ENCODE results near the gene WEE1. TPM values are rescaled to one million over a fixed set of nuclear protein-coding genes. Genes with fewer than 3 reads are reported as not detected.
A peak's percentile ranks its signal among the peaks of the same experiment; 100 is the strongest.

The WEE1 gene
- total and polyA plus RNA-seq, 2 experiments from 2014 or later, result 79.2 to 101 TPM

DNA sequence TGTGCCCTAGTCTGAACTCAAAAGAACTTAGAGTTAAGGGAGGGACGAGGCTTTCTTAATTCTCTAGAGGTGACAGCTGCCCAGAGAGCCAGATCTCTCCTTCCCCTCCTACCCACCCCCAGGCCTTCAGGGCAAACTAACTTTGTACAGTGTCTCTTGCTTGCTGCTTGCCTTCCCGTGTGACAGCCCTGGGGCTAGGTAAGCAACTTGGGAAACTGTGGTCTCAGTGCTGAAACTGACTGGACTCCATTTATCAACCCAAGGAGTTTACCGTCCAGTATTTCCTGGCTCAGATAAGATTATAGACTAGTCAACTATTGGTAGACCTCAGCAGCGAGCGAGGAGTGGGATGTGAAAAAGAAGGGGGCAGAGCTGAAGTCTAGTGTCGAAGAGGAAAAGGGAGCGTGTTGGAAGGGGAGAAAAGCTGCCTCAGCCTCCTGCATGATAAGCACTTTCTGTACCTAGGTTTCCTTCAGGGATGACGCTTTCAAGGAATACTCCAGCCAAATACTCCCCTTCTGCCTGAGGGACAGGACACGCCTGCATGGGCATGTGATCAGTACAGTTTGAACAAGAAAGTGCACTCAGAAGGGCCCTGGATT lies 43.3 kb upstream of the WEE1 start:
- H3K4me3 ChIP-seq, result no peak overlapping the region
- no peaks in the 10 kb centered on the region for H3K9me2 ChIP-seq (replicated peaks; ENCODE audit: insufficient read depth)
- H3K4me1 ChIP-seq (ENCODE audit: insufficient read depth), result peaks cover 44% of the 10 kb centered on the region
- no peaks in the 10 kb centered on the region for H3K9me3 ChIP-seq (ENCODE audit: low read depth)
- no peak for DNase-seq (ENCODE audit: low spot score)
- H3K4me2 ChIP-seq, result peak overlapping the region; percentile 30
- H3K27ac ChIP-seq, result peak overlapping the region; percentile 86
- TF ChIP-seq EZH2 (IDR thresholded peaks at IDR 0.05; ENCODE audit: borderline replicate concordance), result no peak
- TF ChIP-seq EZH2phosphoT487 (IDR thresholded peaks at IDR 0.05; ENCODE audit: low read depth, severe bottlenecking, unreplicated experiment), result no peak
- TF ChIP-seq, protein P1, sequence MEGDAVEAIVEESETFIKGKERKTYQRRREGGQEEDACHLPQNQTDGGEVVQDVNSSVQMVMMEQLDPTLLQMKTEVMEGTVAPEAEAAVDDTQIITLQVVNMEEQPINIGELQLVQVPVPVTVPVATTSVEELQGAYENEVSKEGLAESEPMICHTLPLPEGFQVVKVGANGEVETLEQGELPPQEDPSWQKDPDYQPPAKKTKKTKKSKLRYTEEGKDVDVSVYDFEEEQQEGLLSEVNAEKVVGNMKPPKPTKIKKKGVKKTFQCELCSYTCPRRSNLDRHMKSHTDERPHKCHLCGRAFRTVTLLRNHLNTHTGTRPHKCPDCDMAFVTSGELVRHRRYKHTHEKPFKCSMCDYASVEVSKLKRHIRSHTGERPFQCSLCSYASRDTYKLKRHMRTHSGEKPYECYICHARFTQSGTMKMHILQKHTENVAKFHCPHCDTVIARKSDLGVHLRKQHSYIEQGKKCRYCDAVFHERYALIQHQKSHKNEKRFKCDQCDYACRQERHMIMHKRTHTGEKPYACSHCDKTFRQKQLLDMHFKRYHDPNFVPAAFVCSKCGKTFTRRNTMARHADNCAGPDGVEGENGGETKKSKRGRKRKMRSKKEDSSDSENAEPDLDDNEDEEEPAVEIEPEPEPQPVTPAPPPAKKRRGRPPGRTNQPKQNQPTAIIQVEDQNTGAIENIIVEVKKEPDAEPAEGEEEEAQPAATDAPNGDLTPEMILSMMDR (IDR thresholded peaks at IDR 0.05; ENCODE audit: poor library complexity), result no peak
- no peaks in the 10 kb centered on the region for H3K79me2 ChIP-seq
- H3K36me3 ChIP-seq (replicated peaks; ENCODE audit: insufficient read depth, low read depth), result no peaks in the 10 kb centered on the region
- H3K27me3 ChIP-seq, result no peaks in the 10 kb centered on the region
- WGBS (ENCODE audit: low lambda C conversion rate, missing lambda C conversion rate), result 33% methylated on average over 9 of the region's 9 CpGs
- H2AFZ ChIP-seq, result peak overlapping the region; percentile 33
- no peaks in the 10 kb centered on the region for H4K20me1 ChIP-seq (ENCODE audit: insufficient read depth, poor library complexity, severe bottlenecking)

DNA sequence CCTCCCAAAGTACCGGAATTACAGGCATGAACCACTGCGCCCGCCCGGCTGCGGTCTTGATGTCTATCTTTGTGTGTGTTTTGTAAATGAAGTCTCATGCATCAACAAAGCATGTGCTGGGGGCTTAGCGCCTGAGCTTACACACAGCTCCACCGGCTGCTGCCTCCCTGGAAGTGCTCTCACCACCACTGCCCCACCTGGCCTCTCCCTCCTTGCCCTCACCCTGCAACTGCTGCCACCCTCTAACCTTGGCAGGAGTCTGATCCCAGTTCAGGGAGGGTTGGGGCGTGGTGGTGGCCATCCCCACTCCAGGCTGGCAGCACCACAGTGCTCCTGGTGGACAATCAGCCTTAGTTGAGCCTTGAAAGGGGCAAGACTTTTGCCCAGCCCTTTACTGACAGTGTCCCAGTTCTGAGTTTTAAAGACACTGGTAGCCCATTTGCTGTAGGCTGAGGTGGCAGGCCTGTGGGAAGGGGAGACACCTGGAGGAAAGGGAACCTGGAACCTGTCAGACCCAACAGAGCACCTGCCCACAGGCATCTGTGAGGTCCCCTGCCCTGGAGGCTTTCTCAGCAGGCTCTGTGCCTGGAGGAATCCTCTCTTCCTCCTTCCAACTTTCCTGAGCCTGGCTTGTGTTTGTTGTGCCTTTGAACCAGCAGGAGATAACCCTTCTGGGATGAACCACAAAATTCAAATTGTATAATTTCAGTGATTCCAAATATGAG lies 42.4 kb upstream of the WEE1 start:
- Histone ChIP-seq H3K27ac (peak overlapping the region; percentile 86), H3K9me3 (ENCODE audit: low read depth) (no peaks in the 10 kb centered on the region), H3K9me2 (replicated peaks; ENCODE audit: insufficient read depth) (no peaks in the 10 kb centered on the region), H2AFZ (no peak overlapping the region), H3K4me3 (no peak overlapping the region), H3K36me3 (replicated peaks; ENCODE audit: insufficient read depth, low read depth) (no peaks in the 10 kb centered on the region), H3K4me2 (no peak overlapping the region), H3K27me3 (no peaks in the 10 kb centered on the region), H4K20me1 (ENCODE audit: insufficient read depth, poor library complexity, severe bottlenecking) (no peaks in the 10 kb centered on the region), H3K4me1 (ENCODE audit: insufficient read depth) (peaks cover 44% of the 10 kb centered on the region), H3K79me2 (no peaks in the 10 kb centered on the region)
- WGBS (ENCODE audit: low lambda C conversion rate, missing lambda C conversion rate), result 88% methylated on average over 8 of the region's 8 CpGs
- DNase-seq (ENCODE audit: low spot score), result no peak
- TF ChIP-seq, protein P1 (IDR thresholded peaks at IDR 0.05; ENCODE audit: poor library complexity), result no peak
- TF ChIP-seq EZH2 (IDR thresholded peaks at IDR 0.05; ENCODE audit: borderline replicate concordance) (no peak), EZH2phosphoT487 (IDR thresholded peaks at IDR 0.05; ENCODE audit: low read depth, severe bottlenecking, unreplicated experiment) (no peak)

GRCh38 chr11:9533058-9533457 lies 40.4 kb upstream of the WEE1 start:
- peak overlapping the region; percentile 27 for H3K4me2 ChIP-seq
- 68% methylated on average over 9 of the region's 9 CpGs for WGBS (ENCODE audit: low lambda C conversion rate, missing lambda C conversion rate)
- DNase-seq (ENCODE audit: low spot score), result no peak

More at GRCh38 chr11:9533058-9533457, 40.4 kb upstream of the WEE1 start:
- Histone ChIP-seq H2AFZ (peak overlapping the region; percentile 29), H3K27ac (peak overlapping the region; percentile 8), H3K4me3 (no peak overlapping the region), H3K36me3 (replicated peaks; ENCODE audit: insufficient read depth, low read depth) (no peaks in the 10 kb centered on the region), H3K4me1 (ENCODE audit: insufficient read depth) (peaks cover 36% of the 10 kb centered on the region), H3K9me2 (replicated peaks; ENCODE audit: insufficient read depth) (no peaks in the 10 kb centered on the region), H3K27me3 (no peaks in the 10 kb centered on the region), H3K9me3 (ENCODE audit: low read depth) (no peaks in the 10 kb centered on the region), H4K20me1 (ENCODE audit: insufficient read depth, poor library complexity, severe bottlenecking) (no peaks in the 10 kb centered on the region), H3K79me2 (no peaks in the 10 kb centered on the region)
- TF ChIP-seq EZH2 (IDR thresholded peaks at IDR 0.05; ENCODE audit: borderline replicate concordance), result no peak
- TF ChIP-seq EZH2phosphoT487 (IDR thresholded peaks at IDR 0.05; ENCODE audit: low read depth, severe bottlenecking, unreplicated experiment), result no peak
- TF ChIP-seq, protein P1 (IDR thresholded peaks at IDR 0.05; ENCODE audit: poor library complexity), result no peak

Measured in hepatocyte (in vitro differentiated cells).